PFSK-1 (cell line): ENCODE results near the gene AMER2.

Experiments used
- POLR2AphosphoS5 ChIP-seq: IDR thresholded peaks from 2 replicates; pipeline ENCODE4 v1.6.1; 2012; ENCODE audit warnings: low read depth, mild to moderate bottlenecking, control low read depth, low read length, moderate library complexity
- REST ChIP-seq, 2 experiments: IDR thresholded peaks; 2 replicates each; pipeline versions ENCODE4 v1.6.1 to v1.8.0; 2011 to 2012; ENCODE audit warnings: low read depth in 2 of 2, low read length in 2 of 2, control low read depth in 1 of 2, inconsistent platforms in 1 of 2, mild to moderate bottlenecking in 1 of 2, moderate library complexity in 1 of 2; ENCODE audit not compliant: insufficient read depth in 1 of 2
- TAF1 ChIP-seq: IDR thresholded peaks from 2 replicates; pipeline ENCODE4 v1.6.1; 2012; ENCODE audit warnings: low read length, control low read depth, borderline replicate concordance; ENCODE audit not compliant: insufficient read depth

- no peak for TF ChIP-seq REST (IDR thresholded peaks at IDR 0.05; ENCODE audit: insufficient read depth in 1 of 2, low read depth in 2 of 2, low read length in 2 of 2)
- no peak for TF ChIP-seq TAF1
- TF ChIP-seq POLR2AphosphoS5: no peak
These were observed 59.3 kb downstream of the AMER2 start for GRCh38 chr13:25112695-25113255.
